VCaP (cell line): Measurements from ENCODE around the gene GPR137B.
A peak's percentile ranks its signal among the peaks of the same experiment; 100 is the strongest.

ENCODE experiments used
- H3K27ac ChIP-seq: fragments of 450-650 bp; 2 replicates; pipeline ENCODE4 v1.5.1; 2017
- CTCF ChIP-seq: fragments of 450-650 bp; conservative IDR thresholded peaks from 2 replicates; pipeline ENCODE4 v1.5.1; 2017; ENCODE audit warnings: mild to moderate bottlenecking, moderate library complexity

Gene GPR137B

GRCh38 chr1:236168716-236169429 lies 26.5 kb downstream of the GPR137B start:
- H3K27ac ChIP-seq, result no peak overlapping the region
- peak; percentile 66 for TF ChIP-seq CTCF

- no peak overlapping the region for H3K27ac ChIP-seq
- no peak for TF ChIP-seq CTCF
Observed at GRCh38 chr1:236172041-236172579, 29.8 kb downstream of the GPR137B start.

- TF ChIP-seq CTCF, result no peak
- no peak overlapping the region for H3K27ac ChIP-seq
Observed at GRCh38 chr1:236173174-236173767, 30.9 kb downstream of the GPR137B start.

- no peak for TF ChIP-seq CTCF
- H3K27ac ChIP-seq, result no peak overlapping the region
Observed at GRCh38 chr1:236175642-236176336, 33.5 kb downstream of the GPR137B start.

- TF ChIP-seq CTCF, result no peak
Observed at GRCh38 chr1:236176337-236177336, 34.3 kb downstream of the GPR137B start.

GRCh38 chr1:236179634-236180033 lies 37.3 kb downstream of the GPR137B start:
- TF ChIP-seq CTCF, result no peak
- H3K27ac ChIP-seq, result no peak overlapping the region

More at GRCh38 chr1:236176337-236177336, 34.3 kb downstream of the GPR137B start:
- no peak overlapping the region for H3K27ac ChIP-seq
